HepG2 (cell line): Measurements from ENCODE around the gene ANO10.
"Not testable (repeated sequence)": the region's sequence is repeated elsewhere in the genome, so short reads cannot be mapped to it uniquely, and the experiment has no call there.

ENCODE experiments used
- JUN ChIP-seq: sonication (generic); formaldehyde crosslinking; IDR thresholded peaks from 2 replicates; pipeline ENCODE4 v1.4.0; 2020; ENCODE audit warnings: mild to moderate bottlenecking, missing genetic modification reagents
- MYNN ChIP-seq: sonication (generic); formaldehyde crosslinking; IDR thresholded peaks from 2 replicates; pipeline ENCODE4 v1.4.0; 2020; ENCODE audit warnings: mild to moderate bottlenecking, low read depth, missing genetic modification reagents
- YY1 ChIP-seq: IDR thresholded peaks from 2 replicates; pipeline ENCODE4 v1.6.1; 2011; ENCODE audit warnings: low read length, low read depth, moderate library complexity, mild to moderate bottlenecking; ENCODE audit not compliant: insufficient read depth, insufficient replicate concordance
- TF ChIP-seq, protein P1 (sequence below): sonication (generic); formaldehyde crosslinking; IDR thresholded peaks from 2 replicates; pipeline ENCODE4 v1.4.0; 2020; ENCODE audit warnings: missing genetic modification reagents, mild to moderate bottlenecking, borderline replicate concordance

DNA sequence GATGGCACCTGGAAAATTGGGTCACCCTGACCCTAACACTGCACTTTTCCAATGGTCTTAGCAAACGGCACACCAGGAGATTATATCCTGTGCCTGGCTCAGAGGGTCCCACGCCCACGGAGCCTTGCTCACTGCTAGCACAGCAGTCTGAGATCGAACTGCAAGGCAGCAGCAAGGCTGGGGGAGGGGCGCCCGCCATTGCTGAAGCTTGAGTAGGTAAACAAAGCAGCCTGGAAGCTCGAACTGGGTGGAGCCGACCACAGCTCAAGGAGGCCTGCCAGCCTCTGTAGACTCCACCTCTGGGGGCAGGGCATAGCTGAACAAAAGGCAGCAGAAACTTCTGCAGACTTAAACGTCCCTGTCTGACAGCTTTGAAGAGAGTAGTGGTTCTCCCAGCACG lies 29.9 kb downstream of the ANO10 start:
- TF ChIP-seq, protein P1, sequence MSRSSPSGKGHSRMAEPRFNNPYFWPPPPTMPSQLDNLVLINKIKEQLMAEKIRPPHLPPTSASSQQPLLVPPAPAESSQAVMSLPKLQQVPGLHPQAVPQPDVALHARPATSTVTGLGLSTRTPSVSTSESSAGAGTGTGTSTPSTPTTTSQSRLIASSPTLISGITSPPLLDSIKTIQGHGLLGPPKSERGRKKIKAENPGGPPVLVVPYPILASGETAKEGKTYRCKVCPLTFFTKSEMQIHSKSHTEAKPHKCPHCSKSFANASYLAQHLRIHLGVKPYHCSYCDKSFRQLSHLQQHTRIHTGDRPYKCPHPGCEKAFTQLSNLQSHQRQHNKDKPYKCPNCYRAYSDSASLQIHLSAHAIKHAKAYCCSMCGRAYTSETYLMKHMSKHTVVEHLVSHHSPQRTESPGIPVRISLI, result not testable (repeated sequence)
- TF ChIP-seq MYNN (CRISPR knock-in tag); YY1; JUN (CRISPR knock-in tag): not testable (repeated sequence)
